ENCODE results near the gene ABCF1. TPM values are rescaled to one million over a fixed set of nuclear protein-coding genes. Genes with fewer than 3 reads are reported as not detected.
"Not testable (repeated sequence)": the region's sequence is repeated elsewhere in the genome, so short reads cannot be mapped to it uniquely, and the experiment has no call there.

Gene ABCF1
- 17.6 and 19.5 TPM in 2 replicates for polyA plus RNA-seq
- polyA minus RNA-seq: 32.6 and 37.5 TPM in 2 replicates

DNA sequence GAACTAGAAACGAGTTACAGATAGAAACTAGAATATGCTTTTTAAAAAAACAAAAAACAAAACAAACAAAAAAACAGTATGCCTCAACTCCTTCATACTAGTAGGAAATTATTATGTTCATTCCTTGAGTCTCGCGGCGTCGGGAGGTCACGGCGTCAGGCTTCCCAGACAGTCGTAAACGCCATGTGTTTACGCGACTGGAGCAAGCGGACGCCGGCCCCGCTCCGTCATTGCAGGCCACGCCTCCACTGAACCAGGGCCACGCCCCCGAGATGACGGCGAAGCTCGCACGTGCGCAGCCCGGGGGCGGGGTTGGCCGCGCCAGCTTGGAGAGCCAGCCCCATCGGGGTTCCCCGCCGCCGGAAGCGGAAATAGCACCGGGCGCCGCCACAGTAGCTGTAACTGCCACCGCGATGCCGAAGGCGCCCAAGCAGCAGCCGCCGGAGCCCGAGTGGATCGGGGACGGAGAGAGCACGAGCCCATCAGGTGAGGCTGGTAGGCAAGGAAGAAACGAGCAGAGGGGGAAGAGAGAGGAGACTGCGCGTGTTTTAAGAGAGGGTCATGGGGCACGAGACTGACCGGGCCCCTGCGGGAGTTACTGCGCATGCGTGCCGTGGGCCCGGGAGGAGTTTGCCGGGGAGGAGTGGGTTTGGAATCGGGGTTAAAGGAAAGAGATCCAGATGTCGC is at the start of gene ABCF1:
ABCF1 (plus strand) TSS at position 368 of the 687 bp plus-strand sequence; CDS start at position 414, 46 bp downstream.
- Histone ChIP-seq H3K9me3 (ENCODE audit: low read length) (no peaks in the 10 kb centered on the region), H3K4me2 (ENCODE audit: low read length) (peak within 1 kb of the TSS; percentile 98), H4K20me1 (ENCODE audit: insufficient read depth) (no peaks in the 10 kb centered on the region), H2AFZ (ENCODE audit: low read depth, low read length) (peak within 1 kb of the TSS; percentile 87), H3K36me3 (ENCODE audit: insufficient read depth, low read length) (no peaks in the 10 kb centered on the region), H3F3A (ENCODE audit: insufficient read depth, low read length, poor library complexity, severe bottlenecking) (no peaks in the 10 kb centered on the region), H3K27ac (ENCODE audit: low read length) (peak within 1 kb of the TSS; percentile 85), H3K9ac (ENCODE audit: low read length) (peak within 1 kb of the TSS; percentile 81), H3K27me3 (ENCODE audit: insufficient read depth, low read depth, low read length) (peaks cover 7% of the 10 kb centered on the region), H3K9me2 (ENCODE audit: insufficient read depth, low read length) (no peaks in the 10 kb centered on the region), H3K79me2 (replicated peaks; ENCODE audit: insufficient read depth, low read length) (peaks cover 39% of the 10 kb centered on the region), H3K4me3 (ENCODE audit: low read length) (peak within 1 kb of the TSS; percentile 77)
- TF ChIP-seq, protein P1, sequence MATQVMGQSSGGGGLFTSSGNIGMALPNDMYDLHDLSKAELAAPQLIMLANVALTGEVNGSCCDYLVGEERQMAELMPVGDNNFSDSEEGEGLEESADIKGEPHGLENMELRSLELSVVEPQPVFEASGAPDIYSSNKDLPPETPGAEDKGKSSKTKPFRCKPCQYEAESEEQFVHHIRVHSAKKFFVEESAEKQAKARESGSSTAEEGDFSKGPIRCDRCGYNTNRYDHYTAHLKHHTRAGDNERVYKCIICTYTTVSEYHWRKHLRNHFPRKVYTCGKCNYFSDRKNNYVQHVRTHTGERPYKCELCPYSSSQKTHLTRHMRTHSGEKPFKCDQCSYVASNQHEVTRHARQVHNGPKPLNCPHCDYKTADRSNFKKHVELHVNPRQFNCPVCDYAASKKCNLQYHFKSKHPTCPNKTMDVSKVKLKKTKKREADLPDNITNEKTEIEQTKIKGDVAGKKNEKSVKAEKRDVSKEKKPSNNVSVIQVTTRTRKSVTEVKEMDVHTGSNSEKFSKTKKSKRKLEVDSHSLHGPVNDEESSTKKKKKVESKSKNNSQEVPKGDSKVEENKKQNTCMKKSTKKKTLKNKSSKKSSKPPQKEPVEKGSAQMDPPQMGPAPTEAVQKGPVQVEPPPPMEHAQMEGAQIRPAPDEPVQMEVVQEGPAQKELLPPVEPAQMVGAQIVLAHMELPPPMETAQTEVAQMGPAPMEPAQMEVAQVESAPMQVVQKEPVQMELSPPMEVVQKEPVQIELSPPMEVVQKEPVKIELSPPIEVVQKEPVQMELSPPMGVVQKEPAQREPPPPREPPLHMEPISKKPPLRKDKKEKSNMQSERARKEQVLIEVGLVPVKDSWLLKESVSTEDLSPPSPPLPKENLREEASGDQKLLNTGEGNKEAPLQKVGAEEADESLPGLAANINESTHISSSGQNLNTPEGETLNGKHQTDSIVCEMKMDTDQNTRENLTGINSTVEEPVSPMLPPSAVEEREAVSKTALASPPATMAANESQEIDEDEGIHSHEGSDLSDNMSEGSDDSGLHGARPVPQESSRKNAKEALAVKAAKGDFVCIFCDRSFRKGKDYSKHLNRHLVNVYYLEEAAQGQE (IDR thresholded peaks at IDR 0.05; ENCODE audit: borderline replicate concordance): peak; percentile 48
- TF ChIP-seq EZH2 (IDR thresholded peaks at IDR 0.05; ENCODE audit: borderline replicate concordance, insufficient read depth, low read length, poor library complexity, severe bottlenecking) (no peak), SMC3 (conservative IDR thresholded peaks at IDR 0.05; ENCODE audit: poor library complexity) (peak; percentile 28), RAD21 (conservative IDR thresholded peaks at IDR 0.05) (no peak), POLR2AphosphoS5 (IDR thresholded peaks at IDR 0.05) (peak; percentile 92), EP300 (conservative IDR thresholded peaks at IDR 0.05; ENCODE audit: poor library complexity, severe bottlenecking) (peak; percentile 40), TAF1 (IDR thresholded peaks at IDR 0.05; ENCODE audit: low read depth) (peak; percentile 48), MXI1 (conservative IDR thresholded peaks at IDR 0.05; ENCODE audit: poor library complexity, severe bottlenecking) (peak; percentile 99)
- TF ChIP-seq, protein P2, sequence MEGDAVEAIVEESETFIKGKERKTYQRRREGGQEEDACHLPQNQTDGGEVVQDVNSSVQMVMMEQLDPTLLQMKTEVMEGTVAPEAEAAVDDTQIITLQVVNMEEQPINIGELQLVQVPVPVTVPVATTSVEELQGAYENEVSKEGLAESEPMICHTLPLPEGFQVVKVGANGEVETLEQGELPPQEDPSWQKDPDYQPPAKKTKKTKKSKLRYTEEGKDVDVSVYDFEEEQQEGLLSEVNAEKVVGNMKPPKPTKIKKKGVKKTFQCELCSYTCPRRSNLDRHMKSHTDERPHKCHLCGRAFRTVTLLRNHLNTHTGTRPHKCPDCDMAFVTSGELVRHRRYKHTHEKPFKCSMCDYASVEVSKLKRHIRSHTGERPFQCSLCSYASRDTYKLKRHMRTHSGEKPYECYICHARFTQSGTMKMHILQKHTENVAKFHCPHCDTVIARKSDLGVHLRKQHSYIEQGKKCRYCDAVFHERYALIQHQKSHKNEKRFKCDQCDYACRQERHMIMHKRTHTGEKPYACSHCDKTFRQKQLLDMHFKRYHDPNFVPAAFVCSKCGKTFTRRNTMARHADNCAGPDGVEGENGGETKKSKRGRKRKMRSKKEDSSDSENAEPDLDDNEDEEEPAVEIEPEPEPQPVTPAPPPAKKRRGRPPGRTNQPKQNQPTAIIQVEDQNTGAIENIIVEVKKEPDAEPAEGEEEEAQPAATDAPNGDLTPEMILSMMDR (IDR thresholded peaks at IDR 0.05; ENCODE audit: poor library complexity, severe bottlenecking): no peak

DNA sequence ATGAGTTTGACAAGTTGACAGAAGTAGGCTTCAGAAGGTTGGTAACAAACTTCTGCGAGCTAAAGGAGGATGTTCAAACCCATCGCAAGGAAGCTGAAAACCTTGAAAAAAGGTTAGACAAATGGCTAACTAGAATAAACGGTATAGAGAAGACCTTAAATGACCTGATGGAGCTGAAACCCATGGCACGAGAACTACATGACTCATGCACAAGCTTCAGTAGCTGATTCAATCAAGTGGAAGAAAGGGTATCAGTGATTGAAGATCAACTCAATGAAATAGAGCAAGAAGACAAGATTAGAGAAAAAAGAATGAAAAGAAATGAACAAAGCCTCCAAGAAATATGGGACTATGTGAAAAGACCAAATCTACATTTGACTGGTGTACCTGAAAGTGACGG is 49.3 kb upstream of the ABCF1 start:
- not testable (repeated sequence) for H3K9ac ChIP-seq (ENCODE audit: low read length); H3K4me2 ChIP-seq (ENCODE audit: low read length); H3F3A ChIP-seq (ENCODE audit: insufficient read depth, low read length, poor library complexity, severe bottlenecking); H3K9me3 ChIP-seq (ENCODE audit: low read length); H3K79me2 ChIP-seq (replicated peaks; ENCODE audit: insufficient read depth, low read length); H3K27ac ChIP-seq (ENCODE audit: low read length); H3K9me2 ChIP-seq (ENCODE audit: insufficient read depth, low read length); H3K4me3 ChIP-seq (ENCODE audit: low read length); H3K36me3 ChIP-seq (ENCODE audit: insufficient read depth, low read length); H4K20me1 ChIP-seq (ENCODE audit: insufficient read depth); H2AFZ ChIP-seq (ENCODE audit: low read depth, low read length); H3K27me3 ChIP-seq (ENCODE audit: insufficient read depth, low read depth, low read length)

DNA sequence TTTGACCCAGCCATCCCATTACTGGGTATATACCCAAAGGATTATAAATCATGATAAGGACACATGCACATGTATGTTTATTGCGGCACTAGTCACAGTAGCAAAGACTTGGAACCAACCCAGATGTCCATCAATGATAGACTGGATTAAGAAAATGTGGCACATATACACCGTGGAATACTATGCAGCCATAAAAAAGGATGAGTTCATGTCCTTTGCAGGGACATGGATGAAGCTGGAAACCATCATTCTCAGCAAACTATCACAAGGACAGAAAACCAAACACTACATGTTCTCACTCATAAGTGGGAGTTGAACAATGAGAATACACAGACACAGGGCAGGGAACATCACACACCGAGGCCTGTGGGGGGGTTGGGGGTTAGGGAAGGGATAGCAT is 44.8 kb upstream of the ABCF1 start:
- not testable (repeated sequence) for H3F3A ChIP-seq (ENCODE audit: insufficient read depth, low read length, poor library complexity, severe bottlenecking); H3K79me2 ChIP-seq (replicated peaks; ENCODE audit: insufficient read depth, low read length); H3K9ac ChIP-seq (ENCODE audit: low read length); H3K9me3 ChIP-seq (ENCODE audit: low read length); H3K36me3 ChIP-seq (ENCODE audit: insufficient read depth, low read length); H3K4me3 ChIP-seq (ENCODE audit: low read length); H3K27ac ChIP-seq (ENCODE audit: low read length); H3K27me3 ChIP-seq (ENCODE audit: insufficient read depth, low read depth, low read length); H3K9me2 ChIP-seq (ENCODE audit: insufficient read depth, low read length); H3K4me2 ChIP-seq (ENCODE audit: low read length); H4K20me1 ChIP-seq (ENCODE audit: insufficient read depth); H2AFZ ChIP-seq (ENCODE audit: low read depth, low read length)

DNA sequence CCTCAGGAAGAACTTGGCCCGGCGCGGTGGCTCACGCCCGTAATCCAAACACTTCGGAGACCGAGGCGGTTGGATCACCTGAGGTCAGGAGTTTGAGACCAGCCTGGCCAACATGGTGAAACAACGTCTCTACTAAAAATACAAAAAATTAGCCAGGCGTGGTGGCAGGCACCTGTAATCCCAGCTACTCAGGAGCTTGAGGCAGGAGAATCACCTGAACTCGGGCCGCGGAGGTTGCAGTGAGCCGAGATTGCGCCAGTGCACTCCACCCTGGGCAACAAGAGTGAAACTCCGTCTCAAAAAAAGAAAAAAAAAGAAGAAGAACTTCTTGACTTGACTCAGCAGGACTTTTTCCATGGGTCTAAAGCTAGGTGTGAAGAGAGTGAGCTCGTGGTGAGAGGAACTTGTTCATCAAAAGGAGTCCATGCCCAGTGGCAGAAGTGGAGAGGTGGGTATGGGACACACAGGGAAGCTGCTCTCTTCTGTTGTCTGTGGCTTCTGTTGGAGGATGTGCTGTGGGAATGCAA is 41.8 kb upstream of the ABCF1 start:
- not testable (repeated sequence) for H3K27me3 ChIP-seq (ENCODE audit: insufficient read depth, low read depth, low read length); H3K79me2 ChIP-seq (replicated peaks; ENCODE audit: insufficient read depth, low read length); H3K4me2 ChIP-seq (ENCODE audit: low read length); H3K36me3 ChIP-seq (ENCODE audit: insufficient read depth, low read length); H3K9me3 ChIP-seq (ENCODE audit: low read length); H4K20me1 ChIP-seq (ENCODE audit: insufficient read depth); H2AFZ ChIP-seq (ENCODE audit: low read depth, low read length); H3K9me2 ChIP-seq (ENCODE audit: insufficient read depth, low read length); H3F3A ChIP-seq (ENCODE audit: insufficient read depth, low read length, poor library complexity, severe bottlenecking); H3K9ac ChIP-seq (ENCODE audit: low read length); H3K4me3 ChIP-seq (ENCODE audit: low read length); H3K27ac ChIP-seq (ENCODE audit: low read length)

Data from neural cell (in vitro differentiated cells).